ENCODE measurements around the gene HK2.
"Not testable (repeated sequence)": the region's sequence is repeated elsewhere in the genome, so short reads cannot be mapped to it uniquely, and the experiment has no call there.

HK2 gene

GRCh38 chr2:74896232-74896631 lies 62.3 kb downstream of the HK2 start:
- H3K4me3 ChIP-seq (ENCODE audit: low read length) = no peak overlapping the region
- no peak overlapping the region for H3K27ac ChIP-seq (ENCODE audit: low read length)
- H3K4me1 ChIP-seq (ENCODE audit: control insufficient read depth, insufficient read depth, low read length) = no peaks in the 10 kb centered on the region; the same call in 1 of the 2 replicates
- DNase-seq (ENCODE audit: low read depth, low spot score) = no peak
- no peaks in the 10 kb centered on the region for H3K27me3 ChIP-seq (ENCODE audit: control insufficient read depth, insufficient read depth, low read length)
- no peaks in the 10 kb centered on the region for H3K9me3 ChIP-seq (ENCODE audit: control insufficient read depth, insufficient read depth, low read length)
- peaks cover 2% of the 10 kb centered on the region for H3K36me3 ChIP-seq (ENCODE audit: control insufficient read depth, insufficient read depth, low read length)

DNA sequence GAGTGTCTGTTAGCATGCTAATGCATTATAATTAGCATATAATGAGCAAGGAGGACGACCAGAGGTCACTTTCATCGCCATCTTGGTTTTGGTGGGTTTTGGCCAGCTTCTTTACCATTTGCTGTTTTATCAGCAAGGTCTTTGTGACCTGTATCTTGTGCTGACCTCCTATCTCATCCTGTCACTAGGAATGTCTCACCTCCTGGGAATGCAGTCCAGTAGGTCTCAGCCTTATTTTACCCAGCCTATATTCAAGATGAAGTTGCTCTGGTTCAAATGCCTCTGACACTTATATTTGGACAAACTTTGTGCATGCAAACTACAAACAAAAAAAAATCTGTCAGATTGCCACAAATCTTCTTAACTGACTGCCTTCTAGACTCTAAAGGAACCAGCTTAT lies 66.3 kb downstream of the HK2 start:
- not testable (repeated sequence) for H3K9me3 ChIP-seq (ENCODE audit: control insufficient read depth, insufficient read depth, low read length); H3K27ac ChIP-seq (ENCODE audit: low read length); H3K36me3 ChIP-seq (ENCODE audit: control insufficient read depth, insufficient read depth, low read length); H3K27me3 ChIP-seq (ENCODE audit: control insufficient read depth, insufficient read depth, low read length); DNase-seq (ENCODE audit: low read depth, low spot score); H3K4me3 ChIP-seq (ENCODE audit: low read length); H3K4me1 ChIP-seq (ENCODE audit: control insufficient read depth, insufficient read depth, low read length)
- WGBS (ENCODE audit: insufficient coverage, insufficient read length) = no CpG with 5 or more reads among the region's 2 CpGs

DNA sequence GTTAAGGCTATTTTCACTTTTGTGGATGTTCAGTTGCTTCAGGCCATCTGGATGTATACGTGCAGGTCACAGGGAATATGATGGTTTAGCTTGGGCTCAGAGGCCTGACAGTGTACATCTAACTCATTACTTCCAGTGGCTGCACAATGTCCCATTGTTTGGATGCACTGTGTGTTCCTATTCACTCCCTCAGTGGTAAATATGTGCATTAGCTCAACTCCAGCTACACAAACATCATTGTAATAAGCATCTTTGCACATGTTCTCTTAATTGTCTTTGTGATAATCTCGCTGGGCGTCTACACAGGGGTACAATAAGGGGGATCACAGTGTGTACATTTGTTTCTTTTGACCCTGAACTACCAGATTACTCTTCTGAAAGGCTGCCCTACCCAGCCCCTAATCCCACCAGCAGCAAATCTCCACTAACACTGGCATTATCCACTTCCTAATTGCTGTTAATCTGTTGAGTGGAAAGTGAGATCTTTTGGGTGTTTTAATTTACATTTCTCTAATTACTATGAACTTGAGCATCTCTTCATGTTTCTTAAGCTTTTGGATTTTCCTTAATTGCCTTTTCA lies 68.4 kb downstream of the HK2 start:
- Histone ChIP-seq H3K27ac (ENCODE audit: low read length) (no peak overlapping the region), H3K27me3 (ENCODE audit: control insufficient read depth, insufficient read depth, low read length) (no peaks in the 10 kb centered on the region), H3K36me3 (ENCODE audit: control insufficient read depth, insufficient read depth, low read length) (no peaks in the 10 kb centered on the region), H3K4me3 (ENCODE audit: low read length) (no peak overlapping the region), H3K4me1 (ENCODE audit: control insufficient read depth, insufficient read depth, low read length) (no peaks in the 10 kb centered on the region), H3K9me3 (ENCODE audit: control insufficient read depth, insufficient read depth, low read length) (no peaks in the 10 kb centered on the region)
- no CpG with 5 or more reads among the region's 3 CpGs for WGBS (ENCODE audit: insufficient coverage, insufficient read length)
- no peak for DNase-seq (ENCODE audit: low read depth, low spot score)

- Histone ChIP-seq H3K4me3 (ENCODE audit: low read length) (no peak overlapping the region), H3K27ac (ENCODE audit: low read length) (no peak overlapping the region), H3K9me3 (ENCODE audit: control insufficient read depth, insufficient read depth, low read length) (no peaks in the 10 kb centered on the region), H3K27me3 (ENCODE audit: control insufficient read depth, insufficient read depth, low read length) (0 out of 2 replicates have a peak, but pooled peaks cover 2% of the 10 kb centered on the region), H3K36me3 (ENCODE audit: control insufficient read depth, insufficient read depth, low read length) (no peaks in the 10 kb centered on the region), H3K4me1 (ENCODE audit: control insufficient read depth, insufficient read depth, low read length) (no peaks in the 10 kb centered on the region)
- DNase-seq (ENCODE audit: low read depth, low spot score) = no peak
- no CpG with 5 or more reads among the region's 5 CpGs for WGBS (ENCODE audit: insufficient coverage, insufficient read length)
These were observed 72.5 kb downstream of the HK2 start for GRCh38 chr2:74906395-74906794.

DNA sequence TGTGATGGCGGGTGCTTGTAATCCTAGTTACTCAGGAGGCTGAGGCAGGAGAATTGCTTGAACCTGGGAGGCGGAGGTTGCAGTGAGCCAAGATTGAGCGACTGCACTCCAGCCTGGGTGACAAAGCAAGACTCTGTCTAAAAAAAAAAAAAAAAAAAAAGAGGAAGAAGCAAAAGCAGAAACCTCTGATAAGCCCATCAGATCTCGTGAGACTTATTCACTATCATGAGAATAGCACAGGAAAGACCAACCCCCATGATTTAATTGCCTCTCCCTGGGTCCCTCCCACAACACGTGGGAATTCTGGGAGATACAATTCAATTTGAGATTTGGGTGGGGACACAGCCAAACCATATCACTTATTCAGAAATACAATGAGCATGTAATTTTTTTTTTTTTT lies 73.6 kb downstream of the HK2 start:
- not testable (repeated sequence) for H3K27ac ChIP-seq (ENCODE audit: low read length); H3K36me3 ChIP-seq (ENCODE audit: control insufficient read depth, insufficient read depth, low read length); H3K4me3 ChIP-seq (ENCODE audit: low read length); DNase-seq (ENCODE audit: low read depth, low spot score); H3K27me3 ChIP-seq (ENCODE audit: control insufficient read depth, insufficient read depth, low read length); H3K9me3 ChIP-seq (ENCODE audit: control insufficient read depth, insufficient read depth, low read length); H3K4me1 ChIP-seq (ENCODE audit: control insufficient read depth, insufficient read depth, low read length)
- no CpG with 5 or more reads among the region's 5 CpGs for WGBS (ENCODE audit: insufficient coverage, insufficient read length)

GRCh38 chr2:74908748-74909444 lies 75.0 kb downstream of the HK2 start:
- peak overlapping the region; percentile 7; the same call in 1 of the 2 replicates for H3K4me3 ChIP-seq (ENCODE audit: low read length)

GRCh38 chr2:74910245-74910644 lies 76.3 kb downstream of the HK2 start:
- Histone ChIP-seq H3K27ac (ENCODE audit: low read length) (no peak overlapping the region), H3K9me3 (ENCODE audit: control insufficient read depth, insufficient read depth, low read length) (no peaks in the 10 kb centered on the region), H3K4me3 (ENCODE audit: low read length) (no peak overlapping the region), H3K4me1 (ENCODE audit: control insufficient read depth, insufficient read depth, low read length) (no peaks in the 10 kb centered on the region), H3K27me3 (ENCODE audit: control insufficient read depth, insufficient read depth, low read length) (0 out of 2 replicates have a peak, but pooled peaks cover 2% of the 10 kb centered on the region), H3K36me3 (ENCODE audit: control insufficient read depth, insufficient read depth, low read length) (no peaks in the 10 kb centered on the region)
- whole genome bisulfite sequencing (ENCODE audit: insufficient coverage, insufficient read length) = no CpG with 5 or more reads among the region's 1 CpG
- no peak for DNase-seq (ENCODE audit: low read depth, low spot score)

More at GRCh38 chr2:74908748-74909444, 75.0 kb downstream of the HK2 start:
- Histone ChIP-seq H3K27ac (ENCODE audit: low read length) (no peak overlapping the region), H3K27me3 (ENCODE audit: control insufficient read depth, insufficient read depth, low read length) (0 out of 2 replicates have a peak, but pooled peaks cover 2% of the 10 kb centered on the region), H3K4me1 (ENCODE audit: control insufficient read depth, insufficient read depth, low read length) (no peaks in the 10 kb centered on the region), H3K9me3 (ENCODE audit: control insufficient read depth, insufficient read depth, low read length) (no peaks in the 10 kb centered on the region), H3K36me3 (ENCODE audit: control insufficient read depth, insufficient read depth, low read length) (no peaks in the 10 kb centered on the region)
- no CpG with 5 or more reads among the region's 31 CpGs for WGBS (ENCODE audit: insufficient coverage, insufficient read length)
- DNase-seq (ENCODE audit: low read depth, low spot score) = no peak

DNA sequence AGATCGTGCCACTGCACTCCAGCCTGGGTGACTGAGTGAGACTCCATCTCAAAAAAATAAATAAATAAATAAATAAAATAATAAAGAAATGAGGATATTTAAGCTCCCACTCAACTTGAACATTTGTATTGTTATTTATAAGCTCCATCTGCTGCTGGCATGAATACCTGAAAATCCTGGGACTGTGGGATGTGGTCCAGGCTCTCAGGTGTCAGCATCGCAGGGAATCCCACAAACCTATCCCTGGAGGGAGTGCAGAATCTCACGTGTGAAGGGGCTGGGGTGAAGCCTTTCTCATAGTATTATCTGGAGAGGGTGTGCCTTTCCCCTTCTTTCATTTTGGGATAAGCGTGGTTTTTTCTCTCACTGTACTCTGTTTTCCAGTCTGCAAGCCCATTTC lies 77.1 kb downstream of the HK2 start:
- Histone ChIP-seq H3K9me3 (ENCODE audit: control insufficient read depth, insufficient read depth, low read length) (no peaks in the 10 kb centered on the region), H3K27ac (ENCODE audit: low read length) (no peak overlapping the region), H3K4me3 (ENCODE audit: low read length) (no peak overlapping the region), H3K27me3 (ENCODE audit: control insufficient read depth, insufficient read depth, low read length) (0 out of 2 replicates have a peak, but pooled peaks cover 2% of the 10 kb centered on the region), H3K36me3 (ENCODE audit: control insufficient read depth, insufficient read depth, low read length) (no peaks in the 10 kb centered on the region), H3K4me1 (ENCODE audit: control insufficient read depth, insufficient read depth, low read length) (no peaks in the 10 kb centered on the region)
- WGBS (ENCODE audit: insufficient coverage, insufficient read length) = no CpG with 5 or more reads among the region's 4 CpGs
- DNase-seq (ENCODE audit: low read depth, low spot score) = no peak

DNA sequence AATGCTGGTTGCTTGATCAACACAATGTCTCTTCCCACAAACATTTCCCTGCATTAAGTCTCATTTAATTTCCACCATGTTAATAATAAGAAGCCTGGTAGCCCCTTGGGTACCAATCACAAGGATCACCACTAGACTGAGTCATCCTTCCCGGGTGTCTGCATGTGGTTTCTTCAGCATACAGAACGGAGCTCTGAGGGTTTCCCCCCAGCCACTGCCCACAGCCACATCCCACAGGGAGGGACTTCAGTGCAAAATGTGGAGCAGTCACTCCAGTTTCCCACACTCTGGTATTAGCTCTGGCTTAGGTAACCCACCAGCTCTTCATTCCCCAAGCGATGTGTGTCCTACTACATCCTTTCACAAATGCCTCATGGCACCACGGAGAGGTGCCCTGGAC lies 81.8 kb downstream of the HK2 start:
- DNase-seq (ENCODE audit: low read depth, low spot score) = no peak
- H3K27me3 ChIP-seq (ENCODE audit: control insufficient read depth, insufficient read depth, low read length) = no peaks in the 10 kb centered on the region
- no peak overlapping the region for H3K27ac ChIP-seq (ENCODE audit: low read length)
- H3K4me3 ChIP-seq (ENCODE audit: low read length) = no peak overlapping the region
- WGBS (ENCODE audit: insufficient coverage, insufficient read length) = no CpG with 5 or more reads among the region's 4 CpGs
- H3K4me1 ChIP-seq (ENCODE audit: control insufficient read depth, insufficient read depth, low read length) = no peaks in the 10 kb centered on the region
- H3K9me3 ChIP-seq (ENCODE audit: control insufficient read depth, insufficient read depth, low read length) = no peaks in the 10 kb centered on the region
- H3K36me3 ChIP-seq (ENCODE audit: control insufficient read depth, insufficient read depth, low read length) = no peaks in the 10 kb centered on the region

- no peaks in the 10 kb centered on the region for H3K9me3 ChIP-seq (ENCODE audit: control insufficient read depth, insufficient read depth, low read length)
- H3K4me3 ChIP-seq (ENCODE audit: low read length) = no peak overlapping the region
- no peak overlapping the region for H3K27ac ChIP-seq (ENCODE audit: low read length)
- no peak for DNase-seq (ENCODE audit: low read depth, low spot score)
- H3K36me3 ChIP-seq (ENCODE audit: control insufficient read depth, insufficient read depth, low read length) = no peaks in the 10 kb centered on the region
- WGBS (ENCODE audit: insufficient coverage, insufficient read length) = no CpG with 5 or more reads among the region's 2 CpGs
- H3K4me1 ChIP-seq (ENCODE audit: control insufficient read depth, insufficient read depth, low read length) = no peaks in the 10 kb centered on the region
- H3K27me3 ChIP-seq (ENCODE audit: control insufficient read depth, insufficient read depth, low read length) = no peaks in the 10 kb centered on the region
These were observed 82.5 kb downstream of the HK2 start for GRCh38 chr2:74916394-74916793.

Measured in iPS DF 6.9 (cell line).